Spleen (tissue), 7 donors: ENCODE results near the gene PDK2.

ENCODE experiments used
- CTCF ChIP-seq, 11 experiments: fragments of 200-600 bp in 7 of 11; fragments of 450-650 bp in 4 of 11; sonication (generic) in 4 of 11; IDR thresholded peaks in 8 of 11; conservative IDR thresholded peaks in 3 of 11; 1 replicate in 7 of 11; 2 replicates in 4 of 11; pipeline versions ENCODE4 v1.4.0 to v1.8.0; 2016 to 2021; ENCODE audit warnings: antibody characterized with exemption in 11 of 11, inconsistent platforms in 4 of 11, mild to moderate bottlenecking in 1 of 11
- POLR2AphosphoS5 ChIP-seq, 3 donors: sonication (generic); formaldehyde crosslinking; IDR thresholded peaks; one replicate each; pipeline ENCODE4 v1.5.1; 2017; ENCODE audit warnings: antibody characterized with exemption in 3 of 3
- donor health status: DM: no; HTN: no; CAD: no; lungs with moderate emphysema.
- donor health status: DM: no; HTN: no; CAD: no.
- donor health status: DM: no; HTN: no; CAD: no.

GRCh38 chr17:50135316-50136095 is 40.4 kb downstream of the PDK2 start:
- TF ChIP-seq CTCF (IDR thresholded peaks at IDR 0.05 in 8 of 11, conservative IDR thresholded peaks at IDR 0.05 in 3 of 11) = no peak
- TF ChIP-seq POLR2AphosphoS5 (IDR thresholded peaks at IDR 0.05) = peak; percentile 4 to 36 (median 32)
